PC-9 (cell line): ENCODE data around the gene ERP27.

Source experiments
- CTCF ChIP-seq: fragments of 200-600 bp; sonication (generic); conservative IDR thresholded peaks from 2 replicates; pipeline ENCODE4 v1.6.1; 2017; ENCODE audit warnings: mixed run types, antibody characterized with exemption, mild to moderate bottlenecking, moderate library complexity
- EZH2 ChIP-seq: fragments of 200-600 bp; sonication (generic); IDR thresholded peaks from 2 replicates; pipeline ENCODE4 v1.8.0; 2017; ENCODE audit warnings: antibody characterized with exemption, low read depth

GRCh38 chr12:14981049-14981448 lies 42.7 kb upstream of the ERP27 start:
- TF ChIP-seq CTCF (no peak), EZH2 (no peak)
